ENCODE measurements around the gene SPCS3. TPM values are rescaled to one million over a fixed set of nuclear protein-coding genes. Genes with fewer than 3 reads are reported as not detected.
"Not testable (repeated sequence)": the region's sequence is repeated elsewhere in the genome, so short reads cannot be mapped to it uniquely, and the experiment has no call there.

SPCS3 gene
- total RNA-seq, 2 donors from 2014 or later, result 160 to 164 TPM

DNA sequence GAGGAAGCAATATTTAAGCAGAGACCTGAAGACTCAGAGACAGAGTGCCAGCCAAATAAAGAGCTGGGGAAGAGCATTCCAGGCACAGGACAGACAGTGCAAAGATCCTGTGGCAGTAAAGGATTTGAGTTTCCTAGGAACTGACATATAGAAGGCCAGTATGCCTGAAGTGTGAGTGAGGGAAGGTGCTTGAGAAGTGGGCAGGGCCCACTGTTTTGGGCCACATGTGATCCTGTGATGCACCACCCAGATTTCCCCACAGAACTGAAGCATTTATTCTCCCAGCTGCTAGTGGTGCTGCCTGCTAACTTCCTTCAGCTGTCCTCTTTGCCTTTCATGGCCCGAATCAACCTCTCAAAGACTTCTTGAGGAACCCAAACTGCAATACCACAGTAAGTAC lies 26.8 kb upstream of the SPCS3 start:
- Histone ChIP-seq H3K4me1 (ENCODE audit: control insufficient read depth, insufficient read depth, low read length) (no peaks in the 10 kb centered on the region), H3K27me3 (ENCODE audit: control insufficient read depth, insufficient read depth, low read length, poor library complexity, severe bottlenecking) (no peaks in the 10 kb centered on the region), H3K36me3 (ENCODE audit: control insufficient read depth, insufficient read depth, low read length) (peaks cover 8% of the 10 kb centered on the region), H3K9ac (ENCODE audit: extremely low read depth, low read length, poor library complexity, severe bottlenecking) (no peak overlapping the region), H3K27ac (ENCODE audit: low read depth, low read length) (no peak overlapping the region), H3K4me3 (ENCODE audit: low read length) (no peak overlapping the region), H3K9me3 (ENCODE audit: control insufficient read depth, low read length) (no peaks in the 10 kb centered on the region)
- no peaks in the 10 kb centered on the region for H3K9me3 Mint-ChIP-seq
- H3K4me1 Mint-ChIP-seq, result peaks cover 29% of the 10 kb centered on the region
- no peak overlapping the region for H3K27ac Mint-ChIP-seq
- H3K36me3 Mint-ChIP-seq (ENCODE audit: low read depth), result peaks cover 8% of the 10 kb centered on the region
- H3K4me3 Mint-ChIP-seq, result no peak overlapping the region
- no peak for DNase-seq
- 96% methylated on average over 1 of the region's 1 CpG; no CpG with 5 or more reads in 1 of the 2 experiments for WGBS, 2 experiments (ENCODE audit: insufficient coverage in 1 of 2, insufficient read length in 1 of 2)
- TF ChIP-seq, protein P1, sequence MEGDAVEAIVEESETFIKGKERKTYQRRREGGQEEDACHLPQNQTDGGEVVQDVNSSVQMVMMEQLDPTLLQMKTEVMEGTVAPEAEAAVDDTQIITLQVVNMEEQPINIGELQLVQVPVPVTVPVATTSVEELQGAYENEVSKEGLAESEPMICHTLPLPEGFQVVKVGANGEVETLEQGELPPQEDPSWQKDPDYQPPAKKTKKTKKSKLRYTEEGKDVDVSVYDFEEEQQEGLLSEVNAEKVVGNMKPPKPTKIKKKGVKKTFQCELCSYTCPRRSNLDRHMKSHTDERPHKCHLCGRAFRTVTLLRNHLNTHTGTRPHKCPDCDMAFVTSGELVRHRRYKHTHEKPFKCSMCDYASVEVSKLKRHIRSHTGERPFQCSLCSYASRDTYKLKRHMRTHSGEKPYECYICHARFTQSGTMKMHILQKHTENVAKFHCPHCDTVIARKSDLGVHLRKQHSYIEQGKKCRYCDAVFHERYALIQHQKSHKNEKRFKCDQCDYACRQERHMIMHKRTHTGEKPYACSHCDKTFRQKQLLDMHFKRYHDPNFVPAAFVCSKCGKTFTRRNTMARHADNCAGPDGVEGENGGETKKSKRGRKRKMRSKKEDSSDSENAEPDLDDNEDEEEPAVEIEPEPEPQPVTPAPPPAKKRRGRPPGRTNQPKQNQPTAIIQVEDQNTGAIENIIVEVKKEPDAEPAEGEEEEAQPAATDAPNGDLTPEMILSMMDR (conservative IDR thresholded peaks at IDR 0.05), result no peak
- no peaks in the 10 kb centered on the region for H3K27me3 Mint-ChIP-seq (ENCODE audit: insufficient read depth)

DNA sequence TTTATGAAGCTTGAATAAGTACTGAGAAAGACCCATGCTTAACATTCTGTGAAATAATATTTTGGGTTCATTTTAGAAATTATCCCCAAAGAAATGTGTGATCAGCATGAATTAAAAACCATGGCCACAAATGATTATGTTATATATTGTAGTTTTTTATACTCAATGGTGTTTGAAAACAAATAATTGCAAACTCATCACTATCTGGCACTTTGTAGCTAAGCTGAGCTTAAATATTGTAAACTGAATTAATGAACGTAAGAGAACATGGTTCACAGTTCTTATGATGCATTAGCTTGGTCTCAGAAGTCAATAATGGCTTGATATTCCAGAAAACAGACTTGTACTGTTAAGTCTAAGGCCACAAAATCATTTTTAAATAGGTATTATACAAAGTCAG lies 26.1 kb upstream of the SPCS3 start:
- DNase-seq, result no peak
- TF ChIP-seq, protein P1 (conservative IDR thresholded peaks at IDR 0.05), result no peak
- no peak overlapping the region for H3K4me3 ChIP-seq (ENCODE audit: low read length)
- peaks cover 22% of the 10 kb centered on the region for H3K4me1 Mint-ChIP-seq
- H3K27ac Mint-ChIP-seq, result no peak overlapping the region
- no peaks in the 10 kb centered on the region for H3K9me3 Mint-ChIP-seq
- WGBS, 2 experiments (ENCODE audit: insufficient coverage in 1 of 2, insufficient read length in 1 of 2), result 97 to 100% methylated on average over 1 of the region's 1 CpG
- peaks cover 8% of the 10 kb centered on the region for H3K36me3 Mint-ChIP-seq (ENCODE audit: low read depth)
- H3K4me3 Mint-ChIP-seq, result no peak overlapping the region
- no peak overlapping the region for H3K9ac ChIP-seq (ENCODE audit: extremely low read depth, low read length, poor library complexity, severe bottlenecking)
- H3K27ac ChIP-seq (ENCODE audit: low read depth, low read length), result no peak overlapping the region
- no peaks in the 10 kb centered on the region for H3K27me3 Mint-ChIP-seq (ENCODE audit: insufficient read depth)
- H3K36me3 ChIP-seq (ENCODE audit: control insufficient read depth, insufficient read depth, low read length), result peaks cover 8% of the 10 kb centered on the region
- H3K27me3 ChIP-seq (ENCODE audit: control insufficient read depth, insufficient read depth, low read length, poor library complexity, severe bottlenecking), result no peaks in the 10 kb centered on the region
- no peaks in the 10 kb centered on the region for H3K9me3 ChIP-seq (ENCODE audit: control insufficient read depth, low read length)
- no peaks in the 10 kb centered on the region for H3K4me1 ChIP-seq (ENCODE audit: control insufficient read depth, insufficient read depth, low read length)

DNA sequence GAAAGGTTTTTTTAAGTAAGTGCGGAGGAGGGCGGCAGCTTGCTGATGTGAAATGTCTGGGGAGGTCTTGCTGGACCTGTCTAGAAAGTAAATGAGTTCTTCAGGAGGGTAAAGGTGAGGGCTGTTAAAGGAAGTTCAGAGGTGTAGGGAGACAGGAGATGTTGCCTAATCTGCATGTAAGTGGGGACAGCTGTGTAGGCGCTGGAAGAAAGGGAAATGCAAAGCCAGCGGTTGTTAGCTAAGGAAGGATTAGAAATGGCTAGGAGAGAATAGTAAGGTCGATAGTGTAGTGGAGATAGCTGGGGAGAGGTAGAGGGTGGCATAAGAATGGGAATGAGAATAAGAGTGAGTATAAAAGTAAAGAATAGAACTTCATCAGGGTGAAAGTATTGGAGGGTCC lies 23.9 kb upstream of the SPCS3 start:
- H3K4me1 ChIP-seq (ENCODE audit: control insufficient read depth, insufficient read depth, low read length); DNase-seq; H3K36me3 Mint-ChIP-seq (ENCODE audit: low read depth); H3K4me3 ChIP-seq (ENCODE audit: low read length); H3K27ac ChIP-seq (ENCODE audit: low read depth, low read length); H3K9me3 ChIP-seq (ENCODE audit: control insufficient read depth, low read length); H3K4me3 Mint-ChIP-seq; H3K27ac Mint-ChIP-seq; H3K27me3 Mint-ChIP-seq (ENCODE audit: insufficient read depth); H3K9ac ChIP-seq (ENCODE audit: extremely low read depth, low read length, poor library complexity, severe bottlenecking); H3K36me3 ChIP-seq (ENCODE audit: control insufficient read depth, insufficient read depth, low read length); H3K9me3 Mint-ChIP-seq; H3K27me3 ChIP-seq (ENCODE audit: control insufficient read depth, insufficient read depth, low read length, poor library complexity, severe bottlenecking): not testable (repeated sequence)
- H3K4me1 Mint-ChIP-seq, result peaks cover 16% of the 10 kb centered on the region
- WGBS, 2 experiments (ENCODE audit: insufficient coverage in 1 of 2, insufficient read length in 1 of 2), result 43 to 57% methylated on average over 3 to 5 of the region's 5 CpGs

DNA sequence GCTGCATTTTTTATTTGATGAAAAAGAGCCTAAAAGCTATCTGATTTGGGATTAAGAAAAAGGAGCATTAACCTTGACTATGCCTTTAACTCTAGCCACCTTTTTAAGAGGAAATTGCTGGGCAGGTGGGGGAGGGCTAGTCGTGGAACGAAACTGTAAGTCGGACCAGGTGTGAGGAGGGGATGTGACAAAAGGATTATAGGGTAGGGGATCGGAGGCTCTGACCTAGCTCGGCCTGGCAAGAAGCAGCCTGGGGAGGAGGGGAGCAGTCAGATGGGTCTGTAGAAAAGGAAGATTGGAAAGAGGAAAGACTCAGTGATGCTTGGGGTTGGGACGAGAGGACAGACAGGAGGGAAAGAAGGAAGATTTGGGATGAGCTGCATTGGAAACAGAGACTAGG lies 21.1 kb upstream of the SPCS3 start:
- WGBS, 2 experiments (ENCODE audit: insufficient coverage in 1 of 2, insufficient read length in 1 of 2), result 37 to 69% methylated on average over 2 to 6 of the region's 6 CpGs
- peaks cover 7% of the 10 kb centered on the region for H3K4me1 Mint-ChIP-seq
- no peaks in the 10 kb centered on the region for H3K9me3 ChIP-seq (ENCODE audit: control insufficient read depth, low read length)
- no peaks in the 10 kb centered on the region for H3K27me3 Mint-ChIP-seq (ENCODE audit: insufficient read depth)
- H3K4me3 Mint-ChIP-seq, result no peak overlapping the region
- H3K27ac ChIP-seq (ENCODE audit: low read depth, low read length), result no peak overlapping the region
- no peaks in the 10 kb centered on the region for H3K27me3 ChIP-seq (ENCODE audit: control insufficient read depth, insufficient read depth, low read length, poor library complexity, severe bottlenecking)
- H3K27ac Mint-ChIP-seq, result no peak overlapping the region
- H3K4me3 ChIP-seq (ENCODE audit: low read length), result peak overlapping the region; percentile 79
- H3K36me3 Mint-ChIP-seq (ENCODE audit: low read depth), result no peaks in the 10 kb centered on the region
- TF ChIP-seq, protein P1 (conservative IDR thresholded peaks at IDR 0.05), result no peak
- peaks cover 3% of the 10 kb centered on the region for H3K4me1 ChIP-seq (ENCODE audit: control insufficient read depth, insufficient read depth, low read length)
- DNase-seq, result peak; percentile 69
- no peaks in the 10 kb centered on the region for H3K36me3 ChIP-seq (ENCODE audit: control insufficient read depth, insufficient read depth, low read length)
- no peaks in the 10 kb centered on the region for H3K9me3 Mint-ChIP-seq
- peak overlapping the region; percentile 20 for H3K9ac ChIP-seq (ENCODE audit: extremely low read depth, low read length, poor library complexity, severe bottlenecking)
